ENCODE results near the gene TLR7.

Gene TLR7

DNA sequence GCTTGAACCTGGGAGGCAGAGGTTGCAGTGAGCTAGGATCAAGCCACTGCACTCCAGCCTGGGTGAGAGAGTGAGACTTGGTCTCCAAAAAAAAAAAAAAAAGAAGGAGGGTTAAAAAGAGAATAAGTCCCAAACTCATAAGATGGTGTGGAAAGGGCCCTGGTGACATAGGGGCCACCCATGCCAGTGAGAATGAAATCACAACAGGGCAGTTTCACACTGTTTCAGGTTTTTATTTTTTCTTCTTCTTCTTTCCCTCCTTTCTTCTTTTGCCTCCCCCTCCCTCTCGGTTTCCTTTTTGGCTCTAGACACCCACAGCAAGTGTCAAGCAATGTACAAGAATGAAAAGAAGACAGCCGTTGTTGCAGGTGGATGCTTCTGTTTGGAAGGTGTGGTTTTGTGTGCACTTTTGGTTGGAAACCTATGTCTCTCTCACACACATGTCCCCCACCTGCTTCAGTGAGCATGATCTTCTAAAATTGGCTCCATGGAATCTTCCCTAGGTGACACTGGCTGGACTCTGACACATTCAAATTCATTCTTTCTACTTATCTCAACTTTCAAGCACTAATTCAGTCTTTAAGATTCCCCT, 25.1 kb downstream of the TLR7 start:
- no peak for DNase-seq

GRCh38 chrX:12892716-12893115, 25.8 kb downstream of the TLR7 start:
- no peak for DNase-seq

DNA sequence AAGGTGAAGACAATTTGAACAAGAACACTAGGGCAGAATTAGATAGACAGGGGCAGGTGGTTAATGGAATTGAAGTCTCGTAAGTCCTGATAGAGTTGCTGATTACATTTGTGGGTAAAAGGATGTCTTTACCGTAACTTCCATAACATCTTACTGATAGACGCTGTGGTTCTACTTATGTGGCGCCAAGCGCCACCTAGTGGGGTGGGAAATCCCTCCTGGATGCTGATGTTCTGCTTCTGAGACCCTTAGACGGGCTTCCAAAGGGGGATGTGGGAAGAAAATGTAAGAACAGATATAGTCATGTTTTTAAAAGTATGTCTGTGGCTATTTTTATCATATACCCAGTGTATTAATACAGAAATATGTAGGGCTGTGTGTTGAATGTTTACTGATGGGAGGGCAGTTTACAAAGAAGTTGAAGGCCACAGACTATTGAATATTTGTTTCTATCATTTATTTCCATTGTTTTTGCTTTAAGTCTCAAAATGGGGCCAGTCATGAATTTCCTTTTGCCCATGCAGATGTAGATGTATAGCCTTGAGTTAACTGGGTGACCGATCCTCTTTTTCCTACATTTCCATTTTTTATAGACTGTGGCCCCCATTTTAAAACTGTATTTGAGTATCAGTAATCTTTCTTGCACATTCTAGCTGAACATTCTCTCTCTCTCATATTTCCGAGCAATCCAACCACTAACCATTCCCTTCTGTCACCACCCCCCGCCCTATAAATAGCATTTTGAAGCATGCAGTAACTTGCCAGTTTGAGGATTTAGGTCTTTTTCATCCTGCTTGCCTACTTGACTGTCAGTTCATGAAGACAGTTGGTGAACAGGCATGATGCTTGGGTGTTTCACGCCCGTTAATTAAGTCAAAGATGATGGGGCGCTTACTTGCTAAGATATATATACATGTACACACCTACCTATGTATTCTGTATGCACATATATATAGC, 27.5 kb downstream of the TLR7 start:
- no peak for DNase-seq

- DNase-seq: no peak
Measured at GRCh38 chrX:12895866-12896265, 29.0 kb downstream of the TLR7 start.

- DNase-seq: no peak
Measured at GRCh38 chrX:12896935-12897334, 30.1 kb downstream of the TLR7 start.

DNA sequence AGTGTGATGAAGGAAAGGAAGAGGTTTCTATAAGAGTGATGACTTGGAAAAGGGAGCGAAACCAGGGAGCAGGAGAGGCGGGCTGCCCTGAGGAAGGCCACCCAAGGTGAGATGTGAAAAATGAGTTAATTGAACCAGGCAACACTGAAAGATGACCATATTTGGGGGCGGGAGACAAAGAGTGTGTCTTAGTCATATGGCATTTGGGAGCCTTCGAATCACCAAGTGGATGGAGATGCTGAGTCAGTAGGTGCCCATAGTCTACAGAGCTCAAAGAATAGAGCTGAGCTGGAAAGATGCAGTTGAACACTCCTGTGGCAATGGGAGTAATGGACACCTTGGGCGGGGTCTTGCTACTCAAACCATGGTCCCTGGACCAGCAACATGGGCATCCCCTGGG, 31.2 kb downstream of the TLR7 start:
- DNase-seq: no peak

DNA sequence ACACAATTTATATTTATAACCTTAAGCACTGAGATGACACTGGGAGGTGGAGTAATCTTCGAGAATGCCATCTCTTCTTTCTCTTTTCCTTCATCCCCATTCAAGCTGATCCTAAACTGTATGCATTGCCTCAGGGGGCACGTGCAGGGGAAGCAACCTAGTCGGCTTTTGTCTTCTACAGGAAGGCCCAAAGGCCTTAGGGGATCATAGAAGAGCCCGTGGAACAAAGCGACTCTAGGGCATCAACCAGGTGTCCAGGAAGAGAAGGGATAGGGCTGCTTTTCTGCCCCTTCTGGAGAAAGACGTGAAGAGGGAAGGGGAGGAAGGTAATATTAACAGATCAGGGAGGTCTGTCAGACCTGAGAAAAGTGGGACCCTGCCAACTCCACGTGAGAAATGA, 32.6 kb downstream of the TLR7 start:
- no peak for DNase-seq

DNA sequence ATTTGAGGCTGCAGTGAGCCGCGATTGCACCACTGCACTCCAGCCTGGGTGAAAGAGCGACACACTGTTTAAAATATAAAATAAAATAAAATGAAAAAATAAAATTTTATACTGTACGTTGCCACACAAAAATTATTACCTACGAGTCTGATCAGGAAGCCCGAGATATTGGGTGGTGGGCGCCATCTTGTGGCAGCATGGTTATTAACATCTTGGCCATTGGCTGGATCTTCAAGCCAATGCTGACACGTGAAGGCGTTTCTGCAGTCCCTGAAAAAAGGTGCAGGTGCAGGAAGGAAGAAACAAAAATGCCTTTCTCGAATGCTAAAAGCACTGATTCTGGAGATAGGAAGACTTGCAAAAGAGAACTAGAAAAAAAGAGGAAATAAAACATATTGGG, 34.6 kb downstream of the TLR7 start:
- no peak for DNase-seq

GRCh38 chrX:12903646-12904045, 36.8 kb downstream of the TLR7 start:
- no peak for DNase-seq

GRCh38 chrX:12906046-12906761, 39.3 kb downstream of the TLR7 start, which contains the start of gene TLR8:
Gene TLR8 (plus strand): TSS chrX:12906620. CDS start chrX:12906707, 87 bp downstream.
- peak; percentile 18 for DNase-seq

- DNase-seq: no peak
Measured at GRCh38 chrX:12910423-12911121, 43.7 kb downstream of the TLR7 start.

GRCh38 chrX:12911122-12911470, 44.2 kb downstream of the TLR7 start:
- no peak for DNase-seq

DNA sequence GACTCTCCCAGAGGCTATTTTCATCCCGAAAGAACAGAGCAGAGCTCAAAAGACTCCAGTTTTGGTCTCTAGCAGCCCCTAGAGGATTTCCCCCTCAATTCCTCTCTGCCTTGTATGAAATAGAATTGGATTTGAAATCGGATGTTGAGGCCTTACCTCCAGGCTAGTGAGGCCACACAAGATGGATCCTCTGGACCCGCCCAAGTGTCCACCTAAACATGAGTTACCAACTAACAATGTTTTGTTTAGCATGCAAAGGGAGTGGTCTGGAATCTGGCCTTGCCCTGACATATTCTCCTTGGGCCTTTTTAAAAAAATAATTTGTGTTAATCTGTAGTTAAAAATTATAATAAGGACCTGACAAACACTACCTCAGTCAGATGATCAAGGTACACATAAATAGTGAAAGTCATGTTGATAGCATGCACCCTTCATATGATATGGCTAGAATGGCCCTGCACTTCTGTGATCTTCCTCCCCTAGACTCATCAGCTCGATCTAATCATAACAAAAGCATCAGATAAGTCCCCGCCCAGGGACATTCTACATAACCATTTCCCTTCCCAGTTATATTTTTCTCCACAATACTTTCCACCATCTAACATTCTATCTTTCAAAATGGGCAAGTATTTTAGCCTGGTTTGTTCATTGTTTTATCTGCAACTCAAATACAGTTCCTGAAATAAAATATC, 46.1 kb downstream of the TLR7 start:
- no peak for DNase-seq

DNA sequence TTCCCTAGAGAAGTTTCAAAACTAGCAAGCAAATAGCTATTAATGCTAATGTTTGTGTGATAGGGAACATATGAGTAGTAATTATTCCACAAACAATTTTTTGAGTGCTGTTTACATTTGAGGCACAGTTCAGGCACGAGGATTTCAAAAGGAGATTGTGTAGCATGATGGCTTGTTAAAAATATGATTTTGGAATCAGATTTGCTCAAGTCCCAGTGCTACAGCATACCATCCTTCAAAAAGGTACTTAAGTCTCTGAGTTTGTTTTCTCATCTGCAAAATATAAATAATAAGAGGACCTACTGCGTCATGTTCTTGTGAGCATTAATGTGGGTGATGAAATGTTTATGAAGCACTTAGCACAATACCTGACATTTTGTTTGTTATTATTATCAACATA, 50.9 kb downstream of the TLR7 start:
- no peak for DNase-seq

- DNase-seq: peak; percentile 19
Measured at GRCh38 chrX:12919051-12919450, 52.2 kb downstream of the TLR7 start.

DNA sequence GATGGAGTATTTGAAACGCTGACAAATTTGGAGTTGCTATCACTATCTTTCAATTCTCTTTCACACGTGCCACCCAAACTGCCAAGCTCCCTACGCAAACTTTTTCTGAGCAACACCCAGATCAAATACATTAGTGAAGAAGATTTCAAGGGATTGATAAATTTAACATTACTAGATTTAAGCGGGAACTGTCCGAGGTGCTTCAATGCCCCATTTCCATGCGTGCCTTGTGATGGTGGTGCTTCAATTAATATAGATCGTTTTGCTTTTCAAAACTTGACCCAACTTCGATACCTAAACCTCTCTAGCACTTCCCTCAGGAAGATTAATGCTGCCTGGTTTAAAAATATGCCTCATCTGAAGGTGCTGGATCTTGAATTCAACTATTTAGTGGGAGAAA, 52.7 kb downstream of the TLR7 start:
- no peak for DNase-seq

DNA sequence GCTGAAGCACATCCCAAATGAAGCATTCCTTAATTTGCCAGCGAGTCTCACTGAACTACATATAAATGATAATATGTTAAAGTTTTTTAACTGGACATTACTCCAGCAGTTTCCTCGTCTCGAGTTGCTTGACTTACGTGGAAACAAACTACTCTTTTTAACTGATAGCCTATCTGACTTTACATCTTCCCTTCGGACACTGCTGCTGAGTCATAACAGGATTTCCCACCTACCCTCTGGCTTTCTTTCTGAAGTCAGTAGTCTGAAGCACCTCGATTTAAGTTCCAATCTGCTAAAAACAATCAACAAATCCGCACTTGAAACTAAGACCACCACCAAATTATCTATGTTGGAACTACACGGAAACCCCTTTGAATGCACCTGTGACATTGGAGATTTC, 54.1 kb downstream of the TLR7 start:
- no peak for DNase-seq

GRCh38 chrX:12921886-12922598, 55.2 kb downstream of the TLR7 start:
- no peak for DNase-seq

DNA sequence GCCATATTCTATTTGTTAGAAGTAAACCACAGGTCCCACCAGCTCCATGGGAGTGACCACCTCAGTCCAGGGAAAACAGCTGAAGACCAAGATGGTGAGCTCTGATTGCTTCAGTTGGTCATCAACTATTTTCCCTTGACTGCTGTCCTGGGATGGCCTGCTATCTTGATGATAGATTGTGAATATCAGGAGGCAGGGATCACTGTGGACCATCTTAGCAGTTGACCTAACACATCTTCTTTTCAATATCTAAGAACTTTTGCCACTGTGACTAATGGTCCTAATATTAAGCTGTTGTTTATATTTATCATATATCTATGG, 55.7 kb downstream of the TLR7 start:
- DNase-seq: no peak

- no peak for DNase-seq
Measured at GRCh38 chrX:12929701-12930100, 62.8 kb downstream of the TLR7 start.

DNA sequence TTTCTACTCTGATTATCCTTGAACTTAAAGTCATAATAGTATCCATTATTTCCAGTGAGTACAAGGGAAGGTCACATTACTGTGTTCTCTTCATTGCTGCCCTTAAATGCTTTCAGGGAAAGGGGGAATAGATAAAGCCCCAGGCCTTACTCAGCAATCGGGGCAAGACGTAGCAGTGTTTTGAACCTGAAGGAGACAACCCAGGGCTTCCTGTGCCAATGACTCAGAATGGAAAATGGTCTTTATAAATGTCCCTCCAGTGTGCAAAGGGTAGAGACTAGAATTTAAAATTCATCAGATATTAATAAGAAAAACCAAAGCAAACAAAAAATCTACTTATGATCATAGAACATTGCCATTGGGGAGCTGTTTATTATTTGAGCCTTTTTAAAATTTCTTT, 63.3 kb downstream of the TLR7 start:
- DNase-seq: no peak

DNA sequence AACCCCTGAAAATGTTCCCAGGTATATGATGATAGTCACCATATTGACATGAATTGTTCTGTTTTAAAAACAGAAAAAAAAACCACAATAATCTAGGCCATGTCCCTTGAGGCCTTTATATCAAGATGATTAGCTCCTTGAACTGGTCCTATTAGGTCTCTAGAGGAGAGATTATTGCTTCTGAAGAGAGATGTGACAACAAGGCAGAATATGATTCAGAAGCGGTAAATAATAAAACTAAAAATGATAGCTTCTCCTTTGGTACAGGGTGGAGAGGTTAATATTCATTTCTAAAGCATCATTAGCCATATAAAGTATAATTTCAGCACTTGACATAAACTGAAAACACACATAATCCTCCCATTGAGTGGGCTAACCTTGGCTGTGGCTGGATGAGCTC, 65.4 kb downstream of the TLR7 start:
- no peak for DNase-seq

Measured in SIG-M5 (cell line).